ENCODE data around the gene GPR146. TPM values are rescaled to one million over a fixed set of nuclear protein-coding genes. Genes with fewer than 3 reads are reported as not detected.

GPR146 gene
- polyA plus RNA-seq (2013, experiment 1 of 2) = 0.41 TPM
- 0.42 TPM for polyA plus RNA-seq (2013, experiment 2 of 2)

- no CpG with 5 or more reads among the region's 74 CpGs for WGBS (ENCODE audit: extremely low coverage, insufficient coverage, low lambda C conversion rate)
- peak; percentile 98 for DNase-seq
- Histone ChIP-seq H3K4me2 (ENCODE audit: low read length) (peak within 1 kb of the TSS; percentile 66), H3K4me1 (ENCODE audit: control insufficient read depth, low read depth, low read length) (peaks cover 2% of the 10 kb centered on the region), H2BK120ac (ENCODE audit: low read depth, low read length) (no peak within 1 kb of the TSS), H3K9ac (ENCODE audit: low read length) (peak within 1 kb of the TSS; percentile 73), H3K56ac (ENCODE audit: low read length) (peak within 1 kb of the TSS; percentile 83), H4K8ac (ENCODE audit: low read depth, low read length) (no peak within 1 kb of the TSS), H4K5ac (ENCODE audit: low read length) (no peak within 1 kb of the TSS), H3K4ac (ENCODE audit: low read depth, low read length) (no peak within 1 kb of the TSS), H3K27me3 (ENCODE audit: insufficient read depth, low read length, poor library complexity) (no peaks in the 10 kb centered on the region), H3K18ac (ENCODE audit: low read length) (no peak within 1 kb of the TSS), H2BK5ac (ENCODE audit: low read length) (peak within 1 kb of the TSS; percentile 13), H3K23ac (ENCODE audit: low read length) (peak within 1 kb of the TSS; percentile 81), H2AK5ac (ENCODE audit: low read length) (peak within 1 kb of the TSS; percentile 19), H2BK15ac (replicated peaks; ENCODE audit: low read depth) (no peak within 1 kb of the TSS), H3K27ac (ENCODE audit: low read depth, low read length) (peak within 1 kb of the TSS; percentile 88), H3K79me1 (ENCODE audit: low read length) (peaks cover 6% of the 10 kb centered on the region), H3K79me2 (ENCODE audit: control insufficient read depth, insufficient read depth, low read length) (no peaks in the 10 kb centered on the region), H3K36me3 (ENCODE audit: control insufficient read depth, insufficient read depth, low read length) (no peaks in the 10 kb centered on the region), H3K4me3 (ENCODE audit: low read length) (peak within 1 kb of the TSS; percentile 35)
Observed at GRCh38 chr7:1044189-1045068, at the start of gene GPR146. TSS of gene GPR146 (plus strand) at chr7:1044546. CDS start at chr7:1057516, 12,970 bp downstream.

- no peak overlapping the region for H3K9ac ChIP-seq (ENCODE audit: low read length)
- no peak for DNase-seq
- H3K23ac ChIP-seq (ENCODE audit: low read length) = no peak overlapping the region
- H3K56ac ChIP-seq (ENCODE audit: low read length) = no peak overlapping the region
- H2AK5ac ChIP-seq (ENCODE audit: low read length) = no peak overlapping the region
- H2BK15ac ChIP-seq (replicated peaks; ENCODE audit: low read depth) = no peak overlapping the region
- no peak overlapping the region for H3K4ac ChIP-seq (ENCODE audit: low read depth, low read length)
- no peaks in the 10 kb centered on the region for H3K79me1 ChIP-seq (ENCODE audit: low read length)
- no peak overlapping the region for H2BK120ac ChIP-seq (ENCODE audit: low read depth, low read length)
- no peak overlapping the region for H2BK5ac ChIP-seq (ENCODE audit: low read length)
- H3K27me3 ChIP-seq (ENCODE audit: insufficient read depth, low read length, poor library complexity) = no peaks in the 10 kb centered on the region
- no CpG with 5 or more reads among the region's 28 CpGs for WGBS (ENCODE audit: extremely low coverage, insufficient coverage, low lambda C conversion rate)
- H3K18ac ChIP-seq (ENCODE audit: low read length) = no peak overlapping the region
- no peak overlapping the region for H3K4me3 ChIP-seq (ENCODE audit: low read length)
- H3K79me2 ChIP-seq (ENCODE audit: control insufficient read depth, insufficient read depth, low read length) = no peaks in the 10 kb centered on the region
- H3K27ac ChIP-seq (ENCODE audit: low read depth, low read length) = no peak overlapping the region
- H4K5ac ChIP-seq (ENCODE audit: low read length) = no peak overlapping the region
- no peak overlapping the region for H3K4me2 ChIP-seq (ENCODE audit: low read length)
- H4K8ac ChIP-seq (ENCODE audit: low read depth, low read length) = no peak overlapping the region
- no peaks in the 10 kb centered on the region for H3K36me3 ChIP-seq (ENCODE audit: control insufficient read depth, insufficient read depth, low read length)
- H3K4me1 ChIP-seq (ENCODE audit: control insufficient read depth, low read depth, low read length) = no peaks in the 10 kb centered on the region
Observed at GRCh38 chr7:994592-995308, 49.6 kb upstream of the GPR146 start.

- H4K8ac ChIP-seq (ENCODE audit: low read depth, low read length) = no peak overlapping the region
- H3K27ac ChIP-seq (ENCODE audit: low read depth, low read length) = no peak overlapping the region
- H3K36me3 ChIP-seq (ENCODE audit: control insufficient read depth, insufficient read depth, low read length) = no peaks in the 10 kb centered on the region
- no peak overlapping the region for H3K9ac ChIP-seq (ENCODE audit: low read length)
- H2BK5ac ChIP-seq (ENCODE audit: low read length) = no peak overlapping the region
- no peaks in the 10 kb centered on the region for H3K79me2 ChIP-seq (ENCODE audit: control insufficient read depth, insufficient read depth, low read length)
- no peak overlapping the region for H3K4me2 ChIP-seq (ENCODE audit: low read length)
- no peak overlapping the region for H2BK120ac ChIP-seq (ENCODE audit: low read depth, low read length)
- no peak for DNase-seq
- H2AK5ac ChIP-seq (ENCODE audit: low read length) = no peak overlapping the region
- no peak overlapping the region for H3K4me3 ChIP-seq (ENCODE audit: low read length)
- H3K79me1 ChIP-seq (ENCODE audit: low read length) = no peaks in the 10 kb centered on the region
- no peaks in the 10 kb centered on the region for H3K4me1 ChIP-seq (ENCODE audit: control insufficient read depth, low read depth, low read length)
- H3K18ac ChIP-seq (ENCODE audit: low read length) = no peak overlapping the region
- H3K56ac ChIP-seq (ENCODE audit: low read length) = no peak overlapping the region
- H3K4ac ChIP-seq (ENCODE audit: low read depth, low read length) = no peak overlapping the region
- no peaks in the 10 kb centered on the region for H3K27me3 ChIP-seq (ENCODE audit: insufficient read depth, low read length, poor library complexity)
- no peak overlapping the region for H4K5ac ChIP-seq (ENCODE audit: low read length)
- H2BK15ac ChIP-seq (replicated peaks; ENCODE audit: low read depth) = no peak overlapping the region
- WGBS (ENCODE audit: extremely low coverage, insufficient coverage, low lambda C conversion rate) = no CpG with 5 or more reads among the region's 14 CpGs
- H3K23ac ChIP-seq (ENCODE audit: low read length) = no peak overlapping the region
Observed at GRCh38 chr7:995571-995970, 48.8 kb upstream of the GPR146 start.

- H3K9ac ChIP-seq (ENCODE audit: low read length) = no peak overlapping the region
- H3K79me2 ChIP-seq (ENCODE audit: control insufficient read depth, insufficient read depth, low read length) = no peaks in the 10 kb centered on the region
- no peak overlapping the region for H2AK5ac ChIP-seq (ENCODE audit: low read length)
- H3K4me3 ChIP-seq (ENCODE audit: low read length) = no peak overlapping the region
- no peak for DNase-seq
- H4K5ac ChIP-seq (ENCODE audit: low read length) = no peak overlapping the region
- H2BK15ac ChIP-seq (replicated peaks; ENCODE audit: low read depth) = no peak overlapping the region
- no peaks in the 10 kb centered on the region for H3K79me1 ChIP-seq (ENCODE audit: low read length)
- no peaks in the 10 kb centered on the region for H3K27me3 ChIP-seq (ENCODE audit: insufficient read depth, low read length, poor library complexity)
- no peak overlapping the region for H3K56ac ChIP-seq (ENCODE audit: low read length)
- H3K4me2 ChIP-seq (ENCODE audit: low read length) = no peak overlapping the region
- no peak overlapping the region for H3K4ac ChIP-seq (ENCODE audit: low read depth, low read length)
- H2BK120ac ChIP-seq (ENCODE audit: low read depth, low read length) = no peak overlapping the region
- H3K27ac ChIP-seq (ENCODE audit: low read depth, low read length) = no peak overlapping the region
- no peak overlapping the region for H2BK5ac ChIP-seq (ENCODE audit: low read length)
- no peak overlapping the region for H4K8ac ChIP-seq (ENCODE audit: low read depth, low read length)
- H3K18ac ChIP-seq (ENCODE audit: low read length) = no peak overlapping the region
- WGBS (ENCODE audit: extremely low coverage, insufficient coverage, low lambda C conversion rate) = no CpG with 5 or more reads among the region's 38 CpGs
- no peaks in the 10 kb centered on the region for H3K4me1 ChIP-seq (ENCODE audit: control insufficient read depth, low read depth, low read length)
- H3K23ac ChIP-seq (ENCODE audit: low read length) = no peak overlapping the region
- no peaks in the 10 kb centered on the region for H3K36me3 ChIP-seq (ENCODE audit: control insufficient read depth, insufficient read depth, low read length)
Observed at GRCh38 chr7:996079-996872, 48.1 kb upstream of the GPR146 start.

- no peak overlapping the region for H2BK15ac ChIP-seq (replicated peaks; ENCODE audit: low read depth)
- H3K56ac ChIP-seq (ENCODE audit: low read length) = no peak overlapping the region
- no peak overlapping the region for H3K4ac ChIP-seq (ENCODE audit: low read depth, low read length)
- no peak overlapping the region for H2BK120ac ChIP-seq (ENCODE audit: low read depth, low read length)
- no peak overlapping the region for H2AK5ac ChIP-seq (ENCODE audit: low read length)
- H3K23ac ChIP-seq (ENCODE audit: low read length) = no peak overlapping the region
- H4K8ac ChIP-seq (ENCODE audit: low read depth, low read length) = no peak overlapping the region
- no peaks in the 10 kb centered on the region for H3K27me3 ChIP-seq (ENCODE audit: insufficient read depth, low read length, poor library complexity)
- H3K36me3 ChIP-seq (ENCODE audit: control insufficient read depth, insufficient read depth, low read length) = no peaks in the 10 kb centered on the region
- DNase-seq = peak; percentile 31
- no peak overlapping the region for H2BK5ac ChIP-seq (ENCODE audit: low read length)
- H4K5ac ChIP-seq (ENCODE audit: low read length) = no peak overlapping the region
- no peak overlapping the region for H3K27ac ChIP-seq (ENCODE audit: low read depth, low read length)
- H3K18ac ChIP-seq (ENCODE audit: low read length) = no peak overlapping the region
- WGBS (ENCODE audit: extremely low coverage, insufficient coverage, low lambda C conversion rate) = no CpG with 5 or more reads among the region's 45 CpGs
- H3K4me3 ChIP-seq (ENCODE audit: low read length) = no peak overlapping the region
- no peaks in the 10 kb centered on the region for H3K79me1 ChIP-seq (ENCODE audit: low read length)
- no peak overlapping the region for H3K4me2 ChIP-seq (ENCODE audit: low read length)
- H3K9ac ChIP-seq (ENCODE audit: low read length) = no peak overlapping the region
- no peaks in the 10 kb centered on the region for H3K79me2 ChIP-seq (ENCODE audit: control insufficient read depth, insufficient read depth, low read length)
- no peaks in the 10 kb centered on the region for H3K4me1 ChIP-seq (ENCODE audit: control insufficient read depth, low read depth, low read length)
Observed at GRCh38 chr7:997404-998395, 46.6 kb upstream of the GPR146 start.
